Heart right ventricle (tissue), 16 donors: Measurements from ENCODE around the gene PIGN. TPM values are rescaled to one million over a fixed set of nuclear protein-coding genes. Genes with fewer than 3 reads are reported as not detected.

Source experiments
- ATAC-seq, 8 donors: fragments of 200-7000 bp; cut with Tn5 transposase; one replicate each; pipeline ENCODE4 v1.9.1; 2020; ENCODE audit warnings: mild to moderate bottlenecking in 8 of 8, moderate library complexity in 8 of 8, moderate number of reproducible peaks in 1 of 8
- DNase-seq, 2 donors: peaks; one replicate each; pipeline ENCODE4 v3.0.0-alpha.2; 2020
- H3K27ac ChIP-seq, 10 donors: fragments of 200-600 bp; sonication (generic) in 2 of 10; one replicate each; pipeline versions ENCODE4 v1.5.0 to v1.8.0; 2020 to 2022; ENCODE audit warnings: mild to moderate bottlenecking in 3 of 10
- H3K27me3 ChIP-seq, 7 donors: fragments of 200-600 bp; one replicate each; pipeline ENCODE4 v1.8.0; 2021 to 2022; ENCODE audit warnings: mild to moderate bottlenecking in 2 of 7
- H3K36me3 ChIP-seq, 9 donors: fragments of 200-600 bp; sonication (generic) in 1 of 9; one replicate each; pipeline versions ENCODE4 v1.5.0 to v1.8.0; 2020 to 2022; ENCODE audit warnings: mild to moderate bottlenecking in 2 of 9
- H3K4me1 ChIP-seq, 9 donors: fragments of 200-600 bp; sonication (generic) in 1 of 9; one replicate each; pipeline versions ENCODE4 v1.5.0 to v1.8.0; 2020 to 2022; ENCODE audit warnings: mild to moderate bottlenecking in 4 of 9
- H3K4me3 ChIP-seq, 10 donors: fragments of 200-600 bp; sonication (generic) in 2 of 10; one replicate each; pipeline versions ENCODE4 v1.5.0 to v1.8.0; 2020 to 2022; ENCODE audit warnings: mild to moderate bottlenecking in 7 of 10, moderate library complexity in 2 of 10
- H3K9me3 ChIP-seq, 11 donors: fragments of 200-600 bp in 10 of 11; sonication (generic) in 2 of 11; one replicate each; pipeline versions ENCODE4 v1.5.0 to v1.8.0; 2013 to 2022; ENCODE audit warnings: mild to moderate bottlenecking in 2 of 11, control low read depth in 1 of 11, moderate library complexity in 1 of 11
- WGBS, 2 donors: extraction: QIAGEN DNeasy Blood & Tissue Kit; methylation state at CpG; one replicate each; pipeline ENCODE4 v1.1.7; 2013; ENCODE audit warnings: inconsistent platforms in 1 of 2; 5-methylcytosine and 5-hydroxymethylcytosine counted together
- intact Hi-C, 10 donors: fragments of 100-400 bp; cut with DNase I; formaldehyde crosslinking; loops; one replicate each; pipeline versions ENCODE4 v1.11.1 to v1.14.2; 2022
- polyA plus RNA-seq, 2 donors: library from polyadenylated mRNA; stranded (reverse); fragments of 200-250 nt; gene quantifications; one replicate each; pipeline ENCODE4 v1.2.3, GENCODE V29; 2013
- total RNA-seq, 10 donors: library from RNA; stranded (reverse); fragmentation: NEBNext Ultra II Directional in 3 of 10; extraction: Animal tissue kit (Norgen Biotek cat#: 25700) in 3 of 10; gene quantifications; one replicate each; pipeline versions ENCODE4 v1.2.1 to v1.2.4, GENCODE V29; 2021 to 2023
- TF ChIP-seq, protein P1 (sequence below), 9 donors: fragments of 200-600 bp; sonication (generic) in 2 of 9; IDR thresholded peaks; one replicate each; pipeline versions ENCODE4 v1.5.0 to v1.8.0; 2021 to 2022; ENCODE audit warnings: antibody characterized with exemption in 9 of 9, mild to moderate bottlenecking in 5 of 9, moderate library complexity in 1 of 9
- donor health status: Arrhythmogenic right ventricular cardiomyopathy.
- donor health status: ischemic (EF 13 %, LVEDD 7.1; RV severe dilation, severe dysfunction).
- donor health status: healthy with polysubstance abuse.
- donor health status: DM: no; HTN: yes; CAD: no.
- donor health status: DM: no; HTN: no; CAD: no.
- donor health status: ischemic (EF 25% LVEDD 6.9; RV normal size, moderate dysfunction).
- donor health status: ischemic (EF 25% LVEDD 5.7; RV mildly dilated, moderate dysfunction).
- donor health status: healthy.
- donor health status: DM: yes; HTN: yes; CAD: no.
- donor health status: Ischemic cardiomyopathy.
- donor health status: ischemic (EF 35%, LVEDD 5.7; RV mildly dilated, moderate dysfunction).
- donor health status: nonischemic (EF 11% LVEDD 7.7; RV severe dilation, severe dysfunction).
- donor health status: DM: yes; HTN: yes; CAD: no.
- donor health status: PGD.
- donor health status: ischemic (EF 29% LVEDD 5.4; RV normal size, mild dysfunction).
- donor health status: nonischemic (EF 23%, LVEDD 6.1; RV moderate dilation, normal function).

PIGN gene
- total and polyA plus RNA-seq, 12 donors, result 4.4 to 31.6 (median 19.7) TPM

- H3K4me1 ChIP-seq, result no peaks in the 10 kb centered on the region
- DNase-seq (no peak), ATAC-seq (no peak)
- H3K9me3 ChIP-seq, result no peaks in the 10 kb centered on the region
- TF ChIP-seq, protein P1, sequence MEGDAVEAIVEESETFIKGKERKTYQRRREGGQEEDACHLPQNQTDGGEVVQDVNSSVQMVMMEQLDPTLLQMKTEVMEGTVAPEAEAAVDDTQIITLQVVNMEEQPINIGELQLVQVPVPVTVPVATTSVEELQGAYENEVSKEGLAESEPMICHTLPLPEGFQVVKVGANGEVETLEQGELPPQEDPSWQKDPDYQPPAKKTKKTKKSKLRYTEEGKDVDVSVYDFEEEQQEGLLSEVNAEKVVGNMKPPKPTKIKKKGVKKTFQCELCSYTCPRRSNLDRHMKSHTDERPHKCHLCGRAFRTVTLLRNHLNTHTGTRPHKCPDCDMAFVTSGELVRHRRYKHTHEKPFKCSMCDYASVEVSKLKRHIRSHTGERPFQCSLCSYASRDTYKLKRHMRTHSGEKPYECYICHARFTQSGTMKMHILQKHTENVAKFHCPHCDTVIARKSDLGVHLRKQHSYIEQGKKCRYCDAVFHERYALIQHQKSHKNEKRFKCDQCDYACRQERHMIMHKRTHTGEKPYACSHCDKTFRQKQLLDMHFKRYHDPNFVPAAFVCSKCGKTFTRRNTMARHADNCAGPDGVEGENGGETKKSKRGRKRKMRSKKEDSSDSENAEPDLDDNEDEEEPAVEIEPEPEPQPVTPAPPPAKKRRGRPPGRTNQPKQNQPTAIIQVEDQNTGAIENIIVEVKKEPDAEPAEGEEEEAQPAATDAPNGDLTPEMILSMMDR (IDR thresholded peaks at IDR 0.05), result no peak
- peaks cover 0 to 25% (median 5%) of the 10 kb centered on the region in 9 donors for H3K36me3 ChIP-seq
- intact Hi-C loops, result loop anchor here in 1 of 10 donors (10.0 kb wide), 1 partner anchor 72 kb away; no protein-coding TSS in a partner anchor
- no peak overlapping the region for H3K27ac ChIP-seq
- no peaks in the 10 kb centered on the region for H3K27me3 ChIP-seq
- no peak overlapping the region for H3K4me3 ChIP-seq
These were observed 114.5 kb downstream of the PIGN start for GRCh38 chr18:62072370-62072769.

- no peak for ATAC-seq
- Histone ChIP-seq H3K4me1 (no peaks in the 10 kb centered on the region), H3K9me3 (no peaks in the 10 kb centered on the region), H3K36me3 (peaks cover 0 to 25% (median 5%) of the 10 kb centered on the region in 9 donors), H3K4me3 (no peak overlapping the region), H3K27me3 (no peaks in the 10 kb centered on the region), H3K27ac (no peak overlapping the region)
- DNase-seq, result no peak
- 86 to 95% methylated on average over 4 of the region's 4 CpGs for WGBS, 2 donors
- intact Hi-C loops, result loop anchor here in 1 of 10 donors (10.0 kb wide), 1 partner anchor 74 kb away; no protein-coding TSS in a partner anchor
- TF ChIP-seq, protein P1 (IDR thresholded peaks at IDR 0.05), result no peak
These were observed 115.8 kb downstream of the PIGN start for GRCh38 chr18:62071071-62071470.

- Histone ChIP-seq H3K4me1 (no peaks in the 10 kb centered on the region), H3K27ac (no peak overlapping the region), H3K27me3 (no peaks in the 10 kb centered on the region), H3K9me3 (no peaks in the 10 kb centered on the region), H3K4me3 (no peak overlapping the region), H3K36me3 (peaks cover 0 to 25% (median 5%) of the 10 kb centered on the region in 9 donors)
- WGBS, 2 donors, result 94 to 95% methylated on average over 2 of the region's 2 CpGs
- DNase-seq, result no peak
- no peak for ATAC-seq
- TF ChIP-seq, protein P1 (IDR thresholded peaks at IDR 0.05), result no peak
- intact Hi-C loops, result loop anchor here in 1 of 10 donors (10.0 kb wide), 1 partner anchor 74 kb away; no protein-coding TSS in a partner anchor
These were observed 116.6 kb downstream of the PIGN start for GRCh38 chr18:62070302-62070701.

- Histone ChIP-seq H3K27ac (no peak overlapping the region), H3K27me3 (no peaks in the 10 kb centered on the region), H3K36me3 (peaks cover 0 to 25% (median 5%) of the 10 kb centered on the region in 9 donors), H3K4me1 (no peaks in the 10 kb centered on the region), H3K4me3 (no peak overlapping the region), H3K9me3 (no peaks in the 10 kb centered on the region)
- intact Hi-C loops, result no loop called here
- 94 to 95% methylated on average over 2 of the region's 2 CpGs for WGBS, 2 donors
- ATAC-seq (no peak), DNase-seq (no peak)
- TF ChIP-seq, protein P1 (IDR thresholded peaks at IDR 0.05), result no peak
These were observed 117.3 kb downstream of the PIGN start for GRCh38 chr18:62069556-62069955.
